ENCODE results near the gene GCC1.
"Not testable (repeated sequence)": the region's sequence is repeated elsewhere in the genome, so short reads cannot be mapped to it uniquely, and the experiment has no call there.

The GCC1 gene

DNA sequence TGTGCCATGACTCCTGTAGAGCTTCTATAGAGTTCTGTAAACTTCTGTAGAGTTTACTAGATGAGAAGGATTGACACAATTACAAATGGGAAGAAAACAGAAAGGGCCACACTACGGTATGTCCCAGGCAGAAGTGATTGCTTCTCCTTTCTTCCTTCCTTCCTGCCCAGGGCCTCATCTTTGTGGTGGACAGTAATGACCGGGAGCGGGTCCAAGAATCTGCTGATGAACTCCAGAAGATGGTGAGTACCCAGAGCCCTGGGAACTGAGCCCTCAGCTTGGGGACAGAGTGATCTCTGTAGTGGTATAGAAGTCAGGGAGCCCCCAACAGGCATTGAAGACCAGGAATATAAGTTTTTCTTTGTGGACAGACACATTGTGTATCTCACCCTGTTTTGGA lies 4.5 kb upstream of the GCC1 start:
- DNase-seq (ENCODE audit: low read depth in 2 of 2, low spot score in 1 of 2): no peak

DNA sequence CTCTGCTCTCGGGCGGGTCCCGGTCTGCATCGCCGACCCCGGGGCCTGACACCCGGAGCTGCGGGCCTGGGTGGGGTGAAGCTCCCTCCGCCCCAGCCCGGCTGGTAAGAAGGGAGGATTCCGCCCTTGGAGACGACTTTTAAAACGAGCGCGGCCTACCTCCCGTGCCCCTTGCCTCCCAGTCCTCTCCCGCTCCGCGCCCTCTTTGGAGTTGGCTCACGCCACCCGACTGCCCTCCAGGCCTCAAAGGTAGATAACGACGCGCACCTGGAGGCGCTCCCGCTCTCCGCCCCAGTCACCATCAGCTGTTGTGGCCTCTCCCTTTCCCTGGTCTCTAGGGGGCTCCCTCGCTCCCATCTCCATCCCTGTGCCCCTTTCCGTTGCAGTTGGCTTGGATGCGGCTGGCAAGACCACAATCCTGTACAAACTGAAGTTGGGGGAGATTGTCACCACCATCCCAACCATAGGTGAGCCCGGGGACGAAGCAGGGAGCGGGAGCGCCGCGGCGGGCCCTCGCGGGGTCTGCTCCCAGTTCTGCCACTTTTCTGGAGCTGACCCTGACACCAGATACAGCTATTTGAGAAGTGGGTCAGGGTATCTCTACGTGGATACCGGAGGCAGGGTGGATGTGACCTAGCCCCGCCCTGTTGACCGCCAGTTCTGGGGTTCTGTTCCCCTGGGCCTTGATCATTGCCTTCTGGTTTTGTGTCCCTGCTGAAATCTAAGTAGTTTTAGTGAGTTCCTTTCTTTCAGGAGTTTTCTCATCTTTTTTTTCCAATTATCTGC lies 3.5 kb upstream of the GCC1 start:
- DNase-seq (ENCODE audit: low read depth in 2 of 2, low spot score in 1 of 2): no peak

DNA sequence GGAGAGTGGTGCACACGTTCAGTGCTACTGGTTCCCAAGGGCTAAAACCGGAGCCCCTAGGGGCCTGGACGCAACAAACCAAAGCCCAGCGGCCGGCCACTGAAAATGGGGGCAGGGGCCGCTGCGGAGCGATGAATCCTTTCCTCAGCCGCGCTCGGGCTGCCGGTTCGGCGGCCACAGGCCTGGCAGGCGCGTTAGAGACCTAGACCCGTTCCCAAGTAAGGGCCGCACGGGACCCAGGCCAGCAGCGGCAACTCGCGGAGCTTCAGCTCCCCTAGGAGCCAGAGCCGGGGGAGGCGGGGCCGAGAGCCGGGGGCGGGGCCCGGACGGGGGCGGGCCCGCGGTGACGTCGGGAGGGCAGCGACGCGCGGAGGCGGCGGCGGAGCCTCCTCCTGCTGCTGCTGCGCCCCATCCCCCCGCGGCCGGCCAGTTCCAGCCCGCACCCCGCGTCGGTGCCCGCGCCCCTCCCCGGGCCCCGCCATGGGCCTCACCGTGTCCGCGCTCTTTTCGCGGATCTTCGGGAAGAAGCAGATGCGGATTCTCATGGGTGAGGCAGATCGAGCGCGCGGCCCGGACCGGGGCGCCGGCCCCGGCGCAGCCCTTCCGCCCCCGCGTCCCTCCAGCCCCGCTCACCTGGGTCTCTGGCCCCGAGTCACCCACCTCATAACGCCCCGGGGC lies 2.8 kb upstream of the GCC1 start, which contains the start of gene ARF5:
Gene ARF5 (plus strand): TSS at position 393 of the 678 bp plus-strand sequence. CDS start 88 bp downstream, at position 481.
- peak; percentile 71 to 78 for DNase-seq (ENCODE audit: low read depth in 2 of 2, low spot score in 1 of 2)

DNA sequence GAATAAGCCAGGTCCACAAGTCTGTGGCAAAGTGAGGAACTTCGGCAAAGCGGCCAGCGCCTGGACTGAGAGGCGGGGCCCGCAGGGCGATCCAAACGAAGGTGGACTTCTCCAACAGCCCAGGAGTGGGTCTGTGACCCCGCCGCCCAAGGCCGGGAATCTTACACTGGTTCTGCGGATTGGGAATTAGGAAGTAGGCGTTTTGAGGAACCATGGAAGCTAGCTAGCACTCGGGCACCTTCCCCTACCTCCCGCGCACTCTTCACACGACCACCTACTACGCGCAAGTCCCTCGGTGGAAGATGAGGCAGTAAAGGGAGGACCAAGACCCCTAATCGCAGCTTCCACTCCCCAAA lies 2.2 kb upstream of the GCC1 start:
- DNase-seq (ENCODE audit: low read depth in 2 of 2, low spot score in 1 of 2): no peak

DNA sequence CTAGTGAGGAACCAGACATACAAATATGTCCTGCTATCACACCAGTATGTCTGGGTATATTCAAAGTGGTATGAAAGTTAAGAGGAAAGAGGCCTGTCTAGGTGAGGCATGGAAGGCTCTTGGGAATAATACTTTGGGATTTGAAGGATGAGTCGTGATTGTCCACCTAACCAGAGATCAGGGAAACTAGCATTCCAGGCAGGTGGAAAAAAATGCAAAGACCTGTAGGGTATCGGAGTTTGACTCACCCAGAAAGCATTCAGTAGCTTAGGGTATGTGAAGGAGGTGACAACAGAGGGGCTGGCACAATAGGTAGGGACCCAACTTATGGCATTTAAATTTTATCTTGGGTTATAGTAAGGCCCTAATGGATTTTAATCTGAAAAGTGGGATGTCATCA lies 950 bp upstream of the GCC1 start:
- no peak for DNase-seq (ENCODE audit: low read depth in 2 of 2, low spot score in 1 of 2)

DNA sequence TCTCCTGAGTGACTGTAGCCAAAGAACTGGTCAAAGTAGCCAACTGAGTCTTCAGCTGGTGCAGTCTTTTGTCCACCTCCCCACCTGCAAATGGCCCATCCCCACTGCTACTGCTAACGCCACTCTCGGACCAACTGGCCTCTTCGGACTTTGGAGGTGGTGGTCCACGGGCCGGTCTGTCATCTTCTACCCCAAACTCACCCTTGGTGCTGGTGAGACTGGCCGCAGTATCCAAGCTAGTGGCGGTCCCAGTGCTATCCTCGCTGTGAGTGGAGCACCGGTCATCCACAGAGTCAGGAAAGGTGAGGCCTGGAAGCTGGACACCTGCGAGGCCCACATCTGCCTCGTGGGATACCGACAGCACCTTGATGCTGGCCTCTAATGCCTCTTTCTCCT lies 750 bp downstream of the GCC1 start:
- no peak for DNase-seq (ENCODE audit: low read depth in 2 of 2, low spot score in 1 of 2)

DNA sequence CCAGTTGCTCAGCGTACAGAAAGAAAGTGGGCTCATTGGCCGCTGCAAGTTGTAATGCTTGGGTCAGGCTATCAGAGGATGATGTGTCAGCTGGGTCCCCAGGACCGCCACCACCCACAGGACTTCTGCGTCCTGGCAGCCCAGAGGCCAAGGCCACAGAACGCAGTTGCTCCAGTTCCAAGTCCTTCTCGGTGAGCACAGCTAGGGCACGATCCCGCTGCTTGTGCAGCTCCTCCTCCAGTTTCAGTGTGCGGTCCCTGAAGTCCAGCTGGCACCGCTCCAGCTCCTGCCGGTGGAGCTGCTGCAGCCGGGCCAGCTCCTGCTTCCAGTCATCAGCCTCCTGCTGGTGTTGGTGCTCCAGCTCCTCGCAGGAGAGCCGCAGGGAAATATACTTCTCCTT lies 3.0 kb downstream of the GCC1 start:
- DNase-seq (ENCODE audit: low read depth in 2 of 2, low spot score in 1 of 2): no peak

DNA sequence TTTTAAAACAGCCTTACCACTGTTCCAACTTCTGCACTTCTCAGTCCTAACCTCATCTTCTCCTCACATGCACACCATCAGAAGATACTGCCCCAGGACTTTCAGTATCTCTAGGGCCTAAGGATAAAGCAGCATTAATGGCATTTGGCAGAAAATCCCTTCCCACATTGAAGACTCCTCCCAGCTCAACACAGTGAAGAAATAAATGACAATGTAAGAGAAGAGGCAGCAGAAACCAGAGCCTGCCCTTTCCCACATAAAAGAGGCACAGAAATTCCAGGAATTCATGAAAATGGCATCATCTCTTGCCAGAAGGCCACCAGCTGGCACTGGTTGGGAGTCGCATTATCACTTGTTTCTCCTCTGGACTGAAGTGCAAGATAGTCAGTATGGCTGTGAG lies 3.7 kb downstream of the GCC1 start:
- DNase-seq (ENCODE audit: low read depth in 2 of 2, low spot score in 1 of 2): no peak

DNA sequence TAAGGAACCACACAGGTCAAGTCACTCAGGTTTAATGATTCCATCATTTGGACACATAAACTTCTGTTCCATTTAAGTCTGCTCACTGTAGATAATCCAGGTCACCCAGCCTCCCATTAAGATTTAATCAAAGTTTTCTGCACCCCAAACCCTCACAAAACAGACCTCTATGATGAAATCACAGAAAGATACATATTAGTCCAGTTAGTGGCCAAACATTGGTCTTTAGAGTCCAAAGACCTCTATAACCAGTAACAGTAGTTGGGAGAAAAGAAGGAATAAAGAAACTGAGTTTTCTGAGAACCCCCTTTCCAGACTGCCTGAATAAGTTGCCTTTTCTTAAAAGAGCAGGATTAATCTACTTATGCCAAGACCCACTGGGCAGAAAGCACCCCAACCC lies 4.8 kb downstream of the GCC1 start:
- no peak for DNase-seq (ENCODE audit: low read depth in 2 of 2, low spot score in 1 of 2)

DNA sequence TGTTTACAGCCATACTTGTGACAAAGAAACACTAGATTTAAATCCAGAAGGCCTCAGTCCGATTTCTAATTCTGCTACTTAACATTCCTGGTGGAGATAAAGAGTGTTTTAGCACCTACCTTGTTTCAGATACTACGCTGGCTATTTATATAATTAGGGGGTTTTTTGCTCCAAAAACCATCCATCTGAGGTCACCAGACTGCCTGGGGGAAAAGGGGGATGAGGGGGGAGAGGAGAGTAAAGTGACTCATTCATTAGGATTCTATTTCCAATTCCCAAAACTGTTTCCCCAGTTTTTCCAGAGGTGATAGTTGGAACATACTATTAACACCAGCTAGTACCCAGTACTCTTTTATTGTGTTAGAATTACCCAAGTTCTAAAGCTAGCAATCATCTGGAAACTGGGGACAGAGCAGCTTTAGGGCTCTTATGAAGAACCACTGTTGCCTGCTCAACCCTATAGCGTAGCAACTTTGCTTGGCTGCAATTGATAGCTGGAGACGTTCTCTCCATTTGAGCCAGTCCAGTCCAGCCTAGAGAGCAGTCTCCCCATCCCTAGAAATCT lies 6.6 kb downstream of the GCC1 start:
- DNase-seq (ENCODE audit: low read depth in 2 of 2, low spot score in 1 of 2): no peak

DNA sequence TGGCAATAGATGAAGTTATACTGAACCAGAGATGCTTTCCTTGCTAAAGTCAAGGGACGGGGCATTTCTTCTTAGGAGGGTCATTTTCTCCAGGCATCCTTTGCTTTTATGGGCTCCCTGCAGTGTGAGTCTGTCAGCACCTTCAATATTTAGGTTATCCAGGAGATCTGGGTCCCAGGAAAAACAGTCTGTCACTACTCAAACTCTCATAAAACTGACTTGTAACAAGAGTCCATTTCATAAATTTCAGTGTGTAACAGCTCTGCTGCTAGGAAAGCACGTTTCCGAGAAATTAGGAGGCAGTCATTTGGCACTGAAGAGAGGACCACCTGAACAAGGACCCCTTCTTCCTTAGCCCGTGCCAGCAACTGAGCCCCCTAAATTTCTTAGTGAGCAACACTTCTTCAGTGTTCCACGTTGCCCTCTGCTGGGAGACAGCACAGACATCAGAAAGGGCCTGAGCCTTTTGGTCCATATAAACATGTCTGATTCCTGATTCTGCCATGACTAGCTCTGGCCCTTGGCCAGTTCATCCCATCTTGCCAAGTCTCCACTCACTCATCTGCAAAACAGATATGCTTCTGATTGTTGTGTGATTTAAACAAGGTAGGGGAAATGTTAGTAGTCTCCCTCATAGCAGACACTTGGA lies 7.2 kb downstream of the GCC1 start:
- DNase-seq (ENCODE audit: low read depth in 2 of 2, low spot score in 1 of 2): no peak

DNA sequence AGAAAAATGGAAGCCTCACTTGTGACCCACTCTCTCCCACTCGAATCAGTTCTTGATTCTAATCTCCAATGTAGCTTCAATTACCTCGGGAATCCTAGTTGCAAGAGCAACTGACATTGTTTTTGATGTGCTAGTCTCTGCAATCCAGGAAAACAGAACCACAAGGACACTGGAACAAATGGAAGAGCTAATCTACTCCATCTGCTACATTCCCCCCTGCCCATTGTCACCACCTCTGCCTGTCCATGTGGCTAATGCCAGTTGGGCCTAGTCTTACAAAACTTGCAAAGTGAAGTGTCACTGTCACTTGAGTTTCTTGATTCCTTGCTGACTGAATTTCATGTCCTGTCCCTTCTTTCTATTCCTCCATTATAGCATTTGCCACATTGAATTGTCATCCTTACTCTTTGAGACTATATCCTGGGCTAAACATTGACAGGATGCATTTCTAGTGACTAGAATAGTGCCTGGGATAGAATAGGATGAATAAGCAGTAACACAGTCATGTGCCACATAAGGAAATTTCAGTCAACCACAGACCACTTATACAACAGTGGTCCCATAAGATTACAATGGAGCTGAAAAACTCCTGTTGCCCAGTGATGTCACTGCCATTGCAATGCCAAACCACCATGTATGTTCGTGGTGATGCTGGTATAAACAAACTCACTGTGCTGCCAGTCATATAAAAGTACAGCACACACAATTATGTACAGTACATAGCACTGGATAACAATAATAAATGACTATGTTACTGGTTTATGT lies 13.5 kb downstream of the GCC1 start:
- DNase-seq (ENCODE audit: low read depth in 2 of 2, low spot score in 1 of 2): no peak

DNA sequence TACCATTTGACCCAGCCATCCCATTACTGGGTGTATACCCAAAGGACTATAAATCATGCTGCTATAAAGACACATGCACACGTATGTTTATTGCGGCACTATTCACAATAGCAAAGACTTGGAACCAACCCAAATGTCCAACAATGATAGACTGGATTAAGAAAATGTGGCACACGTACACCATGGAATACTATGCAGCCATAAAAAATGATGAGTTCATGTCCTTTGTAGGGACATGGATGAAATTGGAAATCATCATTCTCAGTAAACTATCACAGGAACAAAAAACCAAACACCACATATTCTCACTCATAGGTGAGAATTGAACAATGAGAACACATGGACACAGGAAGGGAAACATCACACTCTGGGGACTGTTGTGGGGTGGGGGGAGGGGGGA lies 17.4 kb downstream of the GCC1 start:
- not testable (repeated sequence) for DNase-seq (ENCODE audit: low read depth in 2 of 2, low spot score in 1 of 2)

DNA sequence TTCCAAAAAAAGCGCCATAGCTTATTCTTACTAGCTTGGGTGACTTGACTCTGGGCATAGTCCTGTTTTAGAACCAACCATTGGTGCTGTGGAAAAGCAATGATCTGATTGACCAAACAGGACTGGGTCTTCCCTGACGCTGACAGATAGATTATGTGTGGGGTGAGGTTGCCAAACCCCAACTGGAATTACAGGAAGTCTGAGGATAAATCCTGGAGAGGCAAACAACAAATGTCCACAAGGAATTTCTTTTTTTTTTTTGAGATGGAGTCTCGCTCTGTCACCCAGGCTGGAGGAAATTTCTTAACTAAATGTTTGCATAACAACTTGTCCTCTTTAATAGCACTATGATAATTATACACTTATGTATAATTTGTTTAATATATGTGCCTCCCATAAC lies 19.2 kb downstream of the GCC1 start:
- DNase-seq (ENCODE audit: low read depth in 2 of 2, low spot score in 1 of 2): no peak

DNA sequence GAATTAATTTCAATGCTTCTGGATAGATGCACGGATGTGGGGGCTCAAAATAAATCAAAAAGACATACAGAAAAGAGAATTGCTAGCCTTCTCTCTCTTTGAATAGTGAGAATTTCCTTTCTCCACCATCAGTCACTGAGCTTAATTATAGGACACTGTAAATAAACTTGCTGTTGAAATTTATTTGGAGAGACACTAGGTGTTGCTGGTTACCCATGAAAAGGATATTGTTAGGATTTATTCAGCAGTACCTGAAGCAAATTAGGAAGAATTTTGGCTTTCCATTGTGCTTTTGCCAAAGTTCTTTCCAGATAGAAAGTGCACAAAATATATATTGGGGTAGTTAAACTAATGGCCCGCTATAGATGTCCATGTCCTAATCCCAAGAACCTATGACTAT lies 27.6 kb downstream of the GCC1 start:
- DNase-seq (ENCODE audit: low read depth in 2 of 2, low spot score in 1 of 2): no peak

DNA sequence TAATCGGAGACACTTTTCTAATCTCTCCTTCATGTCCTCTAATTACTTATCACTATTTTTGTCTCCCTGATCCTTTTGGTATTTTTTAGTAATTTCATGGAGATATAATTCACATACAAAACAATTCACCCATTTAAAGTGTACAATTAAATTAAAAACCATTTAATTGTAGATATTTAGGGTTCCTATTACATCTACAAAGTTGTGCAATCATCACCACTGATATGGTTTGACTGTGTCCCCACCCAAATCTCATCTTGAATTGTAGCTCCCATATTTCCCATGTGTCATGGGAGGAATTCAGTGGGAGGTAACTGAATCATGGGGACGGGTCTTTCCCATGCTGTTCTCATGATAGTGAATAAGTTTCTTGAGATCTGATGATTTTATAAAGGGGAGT lies 29.0 kb downstream of the GCC1 start:
- no peak for DNase-seq (ENCODE audit: low read depth in 2 of 2, low spot score in 1 of 2)

DNA sequence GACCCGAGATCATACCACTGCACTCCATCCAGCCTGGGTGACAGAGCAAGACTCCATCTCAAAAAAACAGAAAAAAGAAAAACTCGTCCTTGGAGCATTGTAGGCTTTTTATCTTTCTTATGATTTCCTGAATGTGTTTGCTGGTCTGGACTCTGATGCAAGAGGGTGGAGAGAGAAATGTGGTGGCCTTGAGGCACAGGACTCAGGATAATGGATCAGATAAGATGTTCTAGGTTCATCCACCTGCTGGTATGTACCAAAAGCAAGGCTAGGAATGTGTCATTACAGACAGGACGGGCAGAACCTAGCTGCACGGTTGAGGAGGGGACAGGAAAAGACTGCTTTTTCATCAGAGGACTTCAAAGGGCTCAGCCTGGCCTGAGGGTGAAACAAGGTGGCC lies 33.5 kb downstream of the GCC1 start:
- DNase-seq (ENCODE audit: low read depth in 2 of 2, low spot score in 1 of 2): no peak

DNA sequence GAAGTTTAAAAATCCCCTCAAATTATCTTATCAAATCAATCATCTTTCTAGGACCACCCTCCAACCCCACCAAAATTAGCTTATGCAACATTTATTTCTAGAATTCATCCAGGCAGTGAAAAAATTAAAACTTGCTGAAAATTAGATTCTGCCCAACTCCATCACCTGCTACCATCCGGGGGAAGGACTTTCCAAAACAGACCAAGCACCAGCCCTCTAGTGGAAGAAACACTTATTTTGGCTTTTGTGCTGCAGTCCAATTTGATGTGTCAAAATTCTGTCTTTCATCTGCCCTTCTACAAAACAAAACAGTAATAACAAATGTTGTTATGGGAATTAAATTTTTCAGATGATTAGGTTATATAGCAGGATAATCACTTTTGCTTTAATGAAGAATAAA lies 35.1 kb downstream of the GCC1 start:
- no peak for DNase-seq (ENCODE audit: low read depth in 2 of 2, low spot score in 1 of 2)

DNA sequence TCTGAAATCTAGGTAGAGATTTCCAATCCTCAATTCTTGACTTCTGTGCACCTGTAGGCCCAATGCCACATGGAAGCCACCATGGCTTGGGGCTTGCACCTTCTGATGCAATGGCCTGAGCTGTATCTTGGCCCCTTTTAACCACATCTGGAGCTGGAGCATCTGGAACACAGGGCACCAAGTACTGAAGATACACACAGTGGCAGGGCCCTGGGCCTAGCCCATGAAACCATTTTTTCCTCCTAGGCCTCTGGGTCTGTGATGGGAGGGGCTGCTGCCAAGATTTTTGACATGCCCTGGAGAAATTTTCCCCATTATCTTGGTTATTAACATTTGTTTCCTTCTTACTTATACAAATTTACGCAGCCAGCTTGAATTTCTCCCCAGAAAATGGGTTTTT lies 39.1 kb downstream of the GCC1 start:
- DNase-seq (ENCODE audit: low read depth in 2 of 2, low spot score in 1 of 2): no peak

DNA sequence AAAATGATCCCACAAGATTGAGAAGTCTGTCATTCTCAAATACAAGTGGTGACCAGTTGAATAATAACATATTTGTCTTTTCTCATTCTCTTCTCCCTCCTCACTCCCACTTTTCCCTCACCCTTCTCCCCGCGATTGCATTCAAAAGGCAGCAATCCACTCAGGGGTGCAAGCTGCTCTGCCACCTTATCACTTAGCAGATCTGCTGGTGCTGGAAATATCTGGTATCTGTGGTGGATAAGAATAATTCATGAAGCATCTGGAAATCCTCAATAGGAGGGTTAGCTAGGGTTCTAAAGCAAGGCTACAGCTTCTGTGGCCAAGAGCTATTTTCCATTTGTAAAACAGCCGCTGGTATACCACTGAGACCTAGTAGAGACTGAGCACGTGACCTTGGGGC lies 43.8 kb downstream of the GCC1 start:
- no peak for DNase-seq (ENCODE audit: low read depth in 2 of 2, low spot score in 1 of 2)

DNA sequence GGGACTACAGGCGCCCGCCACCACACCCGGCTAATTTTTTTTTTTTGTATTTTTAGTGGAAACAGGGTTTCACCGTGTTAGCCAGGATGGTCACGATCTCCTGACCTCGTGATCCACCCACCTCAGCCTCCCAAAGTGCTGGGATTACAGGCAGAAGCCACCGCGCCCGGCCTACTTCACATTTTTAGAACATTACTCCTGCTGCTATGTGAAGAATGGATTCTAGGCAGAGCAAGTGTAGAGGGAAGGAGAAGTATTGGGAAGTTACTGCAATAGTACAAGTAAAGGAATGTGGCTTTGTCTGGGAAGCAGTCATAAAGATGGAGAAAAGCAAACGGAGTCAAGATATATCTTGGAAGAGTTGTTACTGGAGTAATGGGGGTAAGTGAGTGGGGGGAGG lies 44.9 kb downstream of the GCC1 start:
- not testable (repeated sequence) for DNase-seq (ENCODE audit: low read depth in 2 of 2, low spot score in 1 of 2)

Measured in stimulated activated CD8-positive, alpha-beta memory T cell treated with anti-CD3 and anti-CD28 coated beads, Interleukin-4, amount 100 ng/mL, for 1 hour (primary cell).